HG02870 (cell line): ENCODE measurements around the gene CHRNA4.
"Not testable (repeated sequence)": the region's sequence is repeated elsewhere in the genome, so short reads cannot be mapped to it uniquely, and the experiment has no call there.

ENCODE experiments used
- ATAC-seq: cut with Tn5 transposase; IDR thresholded peaks from one replicate; pipeline ENCODE4 v1.9.1; 2021; ENCODE audit warnings: mild to moderate bottlenecking, moderate library complexity; ENCODE audit not compliant: unreplicated experiment

CHRNA4 gene

GRCh38 chr20:63398744-63399514 lies 37.8 kb upstream of the CHRNA4 start:
- no peak for ATAC-seq

DNA sequence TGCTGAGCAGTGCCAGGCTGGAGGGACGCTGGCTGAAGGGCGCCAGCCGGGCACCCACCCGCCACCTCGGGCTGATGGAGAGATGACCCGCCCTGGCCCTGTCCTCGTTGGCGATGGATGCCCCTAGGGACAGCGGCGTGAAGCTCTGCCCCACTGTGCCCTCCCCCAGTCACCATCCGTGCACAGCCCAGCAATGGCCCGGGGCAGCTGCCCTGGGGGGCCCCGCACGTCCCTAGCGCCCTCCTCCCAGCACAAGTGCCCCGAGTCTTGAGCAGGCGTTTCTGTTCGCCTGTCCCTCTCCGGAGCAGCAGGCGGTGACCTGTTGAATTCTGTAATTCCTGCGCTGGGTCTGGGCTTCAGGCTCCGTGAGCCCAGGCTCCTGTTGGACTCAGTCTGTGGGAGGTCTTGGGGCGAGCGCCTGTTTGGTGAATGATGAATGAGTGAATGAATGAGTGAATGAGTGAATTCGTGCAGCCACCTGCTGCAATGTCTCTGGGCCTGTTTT lies 36.8 kb upstream of the CHRNA4 start:
- ATAC-seq: no peak

GRCh38 chr20:63397155-63397843 lies 36.1 kb upstream of the CHRNA4 start:
- ATAC-seq: no peak

GRCh38 chr20:63396300-63396699 lies 35.2 kb upstream of the CHRNA4 start:
- no peak for ATAC-seq

GRCh38 chr20:63395723-63396122 lies 34.6 kb upstream of the CHRNA4 start:
- ATAC-seq: no peak

- no peak for ATAC-seq
Observed at GRCh38 chr20:63394920-63395455, 33.8 kb upstream of the CHRNA4 start.

GRCh38 chr20:63394069-63394919 lies 33.1 kb upstream of the CHRNA4 start:
- no peak for ATAC-seq

- no peak for ATAC-seq
Observed at GRCh38 chr20:63393566-63393965, 32.4 kb upstream of the CHRNA4 start.

DNA sequence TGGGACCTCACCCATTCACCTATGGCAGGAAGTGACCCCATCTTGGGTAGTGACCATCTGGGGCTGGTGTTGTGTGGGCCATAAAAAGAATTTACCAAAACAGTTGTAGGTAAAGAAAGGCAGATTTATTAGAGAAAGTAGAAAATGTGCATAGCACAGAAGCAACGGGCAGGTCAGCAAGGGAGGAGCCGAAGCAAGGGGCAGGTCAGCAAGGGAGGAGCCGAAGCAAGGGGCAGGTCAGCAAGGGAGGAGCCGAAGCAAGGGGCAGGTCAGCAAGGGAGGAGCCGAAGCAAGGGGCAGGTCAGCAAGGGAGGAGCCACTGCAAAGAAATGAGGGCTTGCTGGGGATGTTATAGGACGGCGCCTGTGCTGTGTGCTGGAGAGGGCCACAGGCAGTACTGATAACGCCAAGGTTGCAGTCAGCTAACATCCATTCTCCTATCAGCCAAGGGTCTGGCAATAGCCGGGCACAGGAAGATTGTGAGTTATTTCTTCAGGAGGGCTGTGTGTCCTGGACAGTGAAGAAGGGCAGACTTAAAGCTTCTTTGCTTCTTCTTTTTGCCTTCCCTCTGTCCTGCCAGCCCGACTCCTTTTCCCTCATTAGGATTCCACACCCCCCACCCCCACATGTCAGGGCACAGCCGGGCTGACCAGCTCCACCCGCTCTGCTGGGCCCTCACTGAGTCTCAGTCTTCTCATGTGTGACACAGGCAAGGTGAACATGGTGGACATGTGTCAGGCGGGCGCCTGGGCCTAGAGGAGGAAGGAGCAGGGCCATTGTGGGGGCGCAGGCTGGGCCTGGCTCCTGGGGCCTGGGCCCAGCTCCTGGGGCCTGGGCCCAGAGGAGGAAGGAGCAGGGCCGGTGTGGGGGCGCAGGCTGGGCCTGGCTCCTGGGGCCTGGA lies 31.6 kb upstream of the CHRNA4 start:
- no peak for ATAC-seq

- no peak for ATAC-seq
Observed at GRCh38 chr20:63387917-63388316, 26.8 kb upstream of the CHRNA4 start.

- ATAC-seq: no peak
Observed at GRCh38 chr20:63387393-63387792, 26.2 kb upstream of the CHRNA4 start.

- no peak for ATAC-seq
Observed at GRCh38 chr20:63386491-63386890, 25.3 kb upstream of the CHRNA4 start.

GRCh38 chr20:63385819-63386218 lies 24.7 kb upstream of the CHRNA4 start:
- ATAC-seq: no peak

DNA sequence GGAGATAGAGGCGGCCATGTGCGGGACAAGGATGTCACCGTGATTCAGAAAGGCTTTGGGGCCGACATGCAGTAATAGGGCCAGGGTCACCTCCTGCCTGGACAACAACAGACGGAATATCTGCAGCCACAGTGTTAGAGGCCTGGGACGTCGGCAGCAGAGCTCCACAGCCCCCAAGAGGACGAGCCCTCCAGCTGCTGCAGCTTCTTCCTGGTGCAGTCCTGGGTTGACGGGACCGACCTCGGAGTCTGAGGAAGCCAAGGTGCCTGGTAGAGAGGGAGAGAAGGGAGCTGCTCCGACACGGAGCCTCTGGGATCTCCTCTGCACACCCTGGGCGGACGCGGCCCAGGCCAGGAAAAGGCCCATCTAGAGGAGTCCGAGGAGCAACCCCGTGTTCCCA lies 23.2 kb upstream of the CHRNA4 start:
- ATAC-seq: no peak

DNA sequence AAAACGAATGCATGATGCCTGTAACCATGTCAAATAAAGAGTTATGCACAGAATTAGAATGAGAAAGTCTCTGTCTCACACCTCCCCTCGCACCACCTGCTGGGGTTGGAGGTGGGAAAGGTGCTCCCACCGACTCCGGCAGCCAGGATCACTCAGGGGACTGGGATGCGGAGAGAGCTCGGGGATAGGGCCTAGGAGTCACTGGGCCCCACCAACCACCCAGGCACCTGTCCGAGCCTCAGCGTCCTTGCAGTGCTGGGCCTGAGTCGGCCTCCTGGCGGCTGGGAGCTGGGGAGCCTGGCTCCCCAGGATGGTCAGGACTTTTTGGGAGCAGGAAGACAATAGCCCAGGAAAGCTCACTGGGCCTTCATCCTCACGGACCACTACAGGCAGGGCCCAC lies 22.4 kb upstream of the CHRNA4 start:
- no peak for ATAC-seq

- ATAC-seq: no peak
Observed at GRCh38 chr20:63382551-63383300, 21.6 kb upstream of the CHRNA4 start.

GRCh38 chr20:63381781-63382431 lies 20.8 kb upstream of the CHRNA4 start:
- ATAC-seq: no peak

- ATAC-seq: no peak
Observed at GRCh38 chr20:63380346-63380870, 19.3 kb upstream of the CHRNA4 start.

DNA sequence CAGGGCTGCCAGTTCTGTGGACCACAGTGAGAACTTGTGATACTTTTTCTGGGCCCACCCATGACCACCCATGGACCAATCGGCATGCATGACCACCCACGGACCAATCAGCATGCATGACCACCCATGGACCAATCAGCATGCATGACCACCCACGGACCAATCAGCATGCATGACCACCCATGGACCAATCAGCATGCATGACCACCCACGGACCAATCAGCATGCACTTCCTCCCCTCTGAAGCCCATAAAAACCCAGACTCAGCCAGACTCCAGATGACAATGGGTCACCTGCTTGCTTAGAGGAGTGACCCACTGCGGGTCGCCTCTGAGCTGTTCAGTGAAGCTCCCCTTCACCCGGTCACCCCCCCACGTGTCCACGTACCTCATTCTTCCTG lies 18.7 kb upstream of the CHRNA4 start:
- not testable (repeated sequence) for ATAC-seq
